Measurements from ENCODE around the gene SLC8A2.

SLC8A2 gene

DNA sequence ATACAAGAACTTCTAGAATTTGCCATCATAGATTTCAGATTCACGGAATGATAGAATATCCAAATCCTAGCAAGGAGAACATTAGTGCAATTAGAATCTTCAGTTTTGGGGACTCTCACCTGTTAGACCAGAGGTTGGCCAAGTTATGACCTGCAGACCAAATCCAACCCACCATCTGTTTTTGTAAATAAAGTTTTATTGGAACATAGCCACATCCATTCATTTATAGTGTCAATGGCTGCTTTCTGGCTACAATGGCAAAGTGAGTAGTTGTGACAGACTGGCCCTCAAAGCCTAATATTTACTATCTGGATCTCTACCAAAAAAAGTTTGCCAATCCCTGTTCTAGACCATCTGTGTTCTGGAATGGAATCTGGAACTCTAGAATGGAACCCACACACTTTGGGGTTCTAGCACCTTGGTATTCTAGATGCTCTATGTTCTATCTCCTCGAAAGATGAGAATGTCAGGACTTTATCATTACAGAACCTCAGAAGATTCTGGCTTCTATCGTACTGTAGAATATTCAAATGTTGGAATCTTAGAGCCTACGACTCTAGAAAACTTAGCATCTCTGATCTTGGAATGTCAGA is 9.9 kb upstream of the SLC8A2 start:
- no peak for DNase-seq (ENCODE audit: low read depth in 2 of 2)
- no peak overlapping the region for H3K4me3 ChIP-seq (replicated peaks in 1 of 2; ENCODE audit: low read depth in 2 of 2, low read length in 2 of 2)
- TF ChIP-seq, protein P1, sequence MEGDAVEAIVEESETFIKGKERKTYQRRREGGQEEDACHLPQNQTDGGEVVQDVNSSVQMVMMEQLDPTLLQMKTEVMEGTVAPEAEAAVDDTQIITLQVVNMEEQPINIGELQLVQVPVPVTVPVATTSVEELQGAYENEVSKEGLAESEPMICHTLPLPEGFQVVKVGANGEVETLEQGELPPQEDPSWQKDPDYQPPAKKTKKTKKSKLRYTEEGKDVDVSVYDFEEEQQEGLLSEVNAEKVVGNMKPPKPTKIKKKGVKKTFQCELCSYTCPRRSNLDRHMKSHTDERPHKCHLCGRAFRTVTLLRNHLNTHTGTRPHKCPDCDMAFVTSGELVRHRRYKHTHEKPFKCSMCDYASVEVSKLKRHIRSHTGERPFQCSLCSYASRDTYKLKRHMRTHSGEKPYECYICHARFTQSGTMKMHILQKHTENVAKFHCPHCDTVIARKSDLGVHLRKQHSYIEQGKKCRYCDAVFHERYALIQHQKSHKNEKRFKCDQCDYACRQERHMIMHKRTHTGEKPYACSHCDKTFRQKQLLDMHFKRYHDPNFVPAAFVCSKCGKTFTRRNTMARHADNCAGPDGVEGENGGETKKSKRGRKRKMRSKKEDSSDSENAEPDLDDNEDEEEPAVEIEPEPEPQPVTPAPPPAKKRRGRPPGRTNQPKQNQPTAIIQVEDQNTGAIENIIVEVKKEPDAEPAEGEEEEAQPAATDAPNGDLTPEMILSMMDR (IDR thresholded peaks at IDR 0.05; ENCODE audit: low read depth, low read length), result no peak

DNA sequence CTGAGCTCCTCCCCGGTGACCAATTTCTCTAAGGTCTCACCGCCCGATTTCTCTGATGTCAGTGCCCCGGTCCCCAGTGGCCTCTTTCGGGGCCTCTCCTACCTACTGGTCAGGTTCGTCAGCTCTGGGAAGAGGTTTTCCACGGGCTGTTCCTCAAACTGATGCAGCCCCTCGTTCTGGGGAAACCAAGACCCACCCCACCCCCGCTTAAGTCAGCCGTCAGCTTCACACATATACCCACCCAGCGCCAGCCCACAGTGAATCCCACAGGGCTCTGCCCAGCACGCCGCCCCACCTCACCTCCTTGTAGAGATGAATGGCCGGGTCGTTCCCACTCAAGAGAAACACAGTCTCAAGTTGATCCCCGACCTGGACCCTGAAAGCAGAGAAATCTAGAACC is 9.0 kb upstream of the SLC8A2 start:
- DNase-seq (ENCODE audit: low read depth in 2 of 2), result no peak
- TF ChIP-seq, protein P1 (IDR thresholded peaks at IDR 0.05; ENCODE audit: low read depth, low read length), result no peak
- no peak overlapping the region for H3K4me3 ChIP-seq (replicated peaks in 1 of 2; ENCODE audit: low read depth in 2 of 2, low read length in 2 of 2)

DNA sequence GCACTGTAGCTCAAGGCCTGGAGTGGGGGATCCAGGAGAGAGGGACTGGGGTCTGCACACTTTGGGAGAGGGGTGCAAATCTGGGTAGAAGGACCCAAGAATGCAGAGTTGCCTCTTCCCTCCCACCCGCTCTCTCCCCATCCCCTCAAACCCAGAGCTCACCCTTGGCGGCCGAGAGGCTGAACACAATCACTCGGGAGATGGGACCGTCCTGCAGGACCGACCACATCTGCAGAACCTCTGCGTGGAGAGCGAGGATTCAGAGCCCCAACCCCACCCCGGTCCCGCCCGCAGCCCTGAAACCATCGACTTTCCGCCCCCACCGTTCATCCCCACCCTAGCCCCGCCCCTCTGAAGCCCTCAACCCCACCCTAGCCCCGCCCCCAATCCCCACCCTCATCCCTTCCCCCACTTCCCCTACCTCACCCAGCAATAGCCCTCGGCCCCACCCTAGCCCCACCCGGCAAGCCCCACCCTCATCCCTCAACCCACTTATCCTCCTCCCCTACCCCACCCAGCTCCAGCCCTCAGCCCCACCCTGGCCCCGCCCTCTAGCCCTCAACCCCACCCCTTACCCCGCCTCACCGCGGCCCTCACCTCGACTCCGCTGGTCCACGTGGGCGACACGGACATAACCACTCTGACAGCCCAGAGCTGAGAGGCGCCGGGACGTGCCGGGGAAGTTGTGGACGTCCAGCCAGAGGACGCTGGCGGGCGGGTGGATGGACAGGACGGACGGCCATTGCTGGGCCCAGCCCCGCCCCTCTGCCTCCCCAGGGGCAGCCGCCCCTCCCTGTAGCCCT is 8.2 kb upstream of the SLC8A2 start:
- TF ChIP-seq, protein P1 (IDR thresholded peaks at IDR 0.05; ENCODE audit: low read depth, low read length), result no peak
- DNase-seq (ENCODE audit: low read depth in 2 of 2), result peak in 1 of 2 donors; percentile 13
- H3K4me3 ChIP-seq (replicated peaks in 1 of 2; ENCODE audit: low read depth in 2 of 2, low read length in 2 of 2), result no peak overlapping the region

DNA sequence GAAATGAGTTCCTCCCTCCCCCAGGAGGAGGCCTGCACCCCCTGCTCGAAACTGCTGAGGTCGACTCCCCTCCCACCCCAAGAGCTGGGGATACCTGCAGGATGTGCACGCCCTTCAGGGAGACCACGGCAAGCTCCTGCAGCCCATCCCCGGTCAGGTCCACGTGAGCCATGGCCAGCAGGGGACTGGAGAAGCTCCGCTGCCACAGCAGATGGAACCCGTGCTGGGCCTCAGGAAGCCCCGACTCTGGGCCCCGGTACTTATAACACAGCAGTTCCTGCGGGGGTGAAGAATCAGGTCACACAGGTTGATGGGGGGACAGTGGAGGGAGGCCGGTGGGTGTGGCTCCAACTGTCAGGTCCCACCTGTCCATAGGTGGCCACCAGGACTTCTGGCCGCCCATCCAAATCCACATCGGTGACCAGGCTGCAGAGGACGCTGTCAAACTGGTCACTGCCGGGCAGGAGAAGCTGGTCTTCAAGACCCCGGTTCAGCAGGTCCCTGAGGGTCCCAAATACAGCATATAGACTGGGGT is 4.8 kb upstream of the SLC8A2 start:
- TF ChIP-seq, protein P1 (IDR thresholded peaks at IDR 0.05; ENCODE audit: low read depth, low read length), result no peak
- H3K4me3 ChIP-seq (replicated peaks in 1 of 2; ENCODE audit: low read depth in 2 of 2, low read length in 2 of 2), result no peak overlapping the region
- DNase-seq (ENCODE audit: low read depth in 2 of 2), result no peak

DNA sequence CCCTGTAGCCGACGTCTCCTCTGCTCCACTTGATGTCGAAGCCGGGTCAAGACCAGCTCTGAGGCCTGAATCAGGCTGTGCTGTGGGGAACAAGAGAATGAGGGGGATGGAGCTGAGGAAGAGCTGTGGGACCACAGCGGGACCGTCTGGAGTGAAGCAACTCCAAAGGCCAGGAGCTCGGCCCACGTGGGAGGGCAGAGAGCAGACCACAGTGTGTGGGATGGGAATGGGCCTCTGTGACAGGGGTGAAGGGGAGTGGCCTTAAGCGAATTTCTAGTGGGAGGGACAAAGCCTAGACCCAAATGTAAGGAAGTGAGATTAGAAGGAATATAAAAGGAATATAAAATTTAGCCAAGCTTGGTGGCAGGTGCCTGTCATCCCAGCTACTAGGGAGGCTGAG is 3.8 kb upstream of the SLC8A2 start:
- TF ChIP-seq, protein P1 (IDR thresholded peaks at IDR 0.05; ENCODE audit: low read depth, low read length), result no peak
- H3K4me3 ChIP-seq (replicated peaks in 1 of 2; ENCODE audit: low read depth in 2 of 2, low read length in 2 of 2), result no peak overlapping the region

DNA sequence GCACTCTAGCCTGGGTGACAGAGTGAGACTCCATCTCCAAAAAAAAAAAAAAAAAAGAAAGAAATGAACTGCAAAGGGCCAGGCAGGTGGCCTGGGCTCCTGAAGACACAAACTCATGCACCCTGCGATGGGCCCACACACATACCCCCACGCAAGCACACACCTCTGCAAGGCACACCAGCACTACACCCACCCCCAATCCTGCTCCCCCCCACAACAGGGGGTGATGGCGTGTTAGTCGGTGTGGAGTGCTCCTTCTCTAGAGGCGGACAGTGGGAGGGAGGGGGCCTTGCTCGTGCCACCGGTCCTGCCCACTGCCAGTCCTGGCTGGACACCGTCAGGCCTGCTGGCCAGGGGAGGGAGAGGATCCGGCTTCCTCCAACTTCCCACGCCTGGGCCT is 1.6 kb upstream of the SLC8A2 start:
- no peak overlapping the region for H3K4me3 ChIP-seq (replicated peaks in 1 of 2; ENCODE audit: low read depth in 2 of 2, low read length in 2 of 2)
- no peak for DNase-seq (ENCODE audit: low read depth in 2 of 2)
- TF ChIP-seq, protein P1 (IDR thresholded peaks at IDR 0.05; ENCODE audit: low read depth, low read length), result no peak

More for the DNA sequence above, 3.8 kb upstream of the SLC8A2 start:
- DNase-seq (ENCODE audit: low read depth in 2 of 2), result no peak

Data from cardiac fibroblast (primary cell).